ENCODE results near the gene GPR84. TPM values are rescaled to one million over a fixed set of nuclear protein-coding genes. Genes with fewer than 3 reads are reported as not detected.
A peak's percentile ranks its signal among the peaks of the same experiment; 100 is the strongest.

The GPR84 gene
- total RNA-seq, 4 donors from 2014 or later = 0.39 to 0.40 TPM; not detected in 2

GRCh38 chr12:54373649-54374561, 9.6 kb upstream of the GPR84 start:
- TF ChIP-seq CTCF (IDR thresholded peaks at IDR 0.05) (no peak), POLR2A (IDR thresholded peaks at IDR 0.05) (no peak)
- H3K9me3 ChIP-seq = no peaks in the 10 kb centered on the region
- peaks cover 27 to 77% of the 10 kb centered on the region in 2 donors for H3K4me1 ChIP-seq
- intact Hi-C loops (cut with DNase I) = no loop called here
- H3K4me3 ChIP-seq (replicated peaks in 1 of 3) = no peak overlapping the region
- no peaks in the 10 kb centered on the region for H3K27me3 ChIP-seq
- no peak for DNase-seq
- 89% methylated on average over 10 of the region's 10 CpGs for WGBS, 2 donors
- H3K36me3 ChIP-seq = peaks cover 8 to 18% of the 10 kb centered on the region in 2 donors
- peak overlapping the region in 2 of 3 donors; percentile 20 to 80 for H3K27ac ChIP-seq

- Histone ChIP-seq H3K9me3 (no peaks in the 10 kb centered on the region), H3K27ac (peak overlapping the region in 2 of 3 donors; percentile 24 to 47), H3K36me3 (peaks cover 8 to 18% of the 10 kb centered on the region in 2 donors), H3K4me3 (replicated peaks in 1 of 3) (no peak overlapping the region), H3K4me1 (peaks cover 25 to 70% of the 10 kb centered on the region in 2 donors), H3K27me3 (no peaks in the 10 kb centered on the region)
- 66 to 68% methylated on average over 8 of the region's 8 CpGs for WGBS, 2 donors
- no peak for TF ChIP-seq CTCF (IDR thresholded peaks at IDR 0.05)
- TF ChIP-seq POLR2A (IDR thresholded peaks at IDR 0.05) = no peak
- peak in 1 of 2 donors; percentile 41 for DNase-seq
- intact Hi-C loops (cut with DNase I) = no loop called here
Observed at GRCh38 chr12:54372113-54372806, 8.0 kb upstream of the GPR84 start.

GRCh38 chr12:54371328-54372112, 7.2 kb upstream of the GPR84 start:
- Histone ChIP-seq H3K4me1 (peaks cover 25 to 67% of the 10 kb centered on the region in 2 donors), H3K9me3 (no peaks in the 10 kb centered on the region), H3K4me3 (replicated peaks in 1 of 3) (no peak overlapping the region), H3K27me3 (no peaks in the 10 kb centered on the region), H3K27ac (peak overlapping the region in 2 of 3 donors; percentile 47 to 67), H3K36me3 (peaks cover 8 to 18% of the 10 kb centered on the region in 2 donors)
- intact Hi-C loops (cut with DNase I) = no loop called here
- TF ChIP-seq POLR2A (IDR thresholded peaks at IDR 0.05) (no peak), CTCF (IDR thresholded peaks at IDR 0.05) (no peak)
- peak; percentile 55 to 71 for DNase-seq
- 35 to 53% methylated on average over 5 of the region's 5 CpGs for WGBS, 2 donors

- H3K4me1 ChIP-seq = peaks cover 22 to 54% of the 10 kb centered on the region in 2 donors
- H3K27ac ChIP-seq = peak overlapping the region in 2 of 3 donors; percentile 63 to 67
- H3K9me3 ChIP-seq = no peaks in the 10 kb centered on the region
- 16 to 18% methylated on average over 9 to 37 of the region's 44 CpGs for WGBS, 2 donors
- peaks cover 8 to 18% of the 10 kb centered on the region in 2 donors for H3K36me3 ChIP-seq
- peak; percentile 82 to 86 for DNase-seq
- intact Hi-C loops (cut with DNase I) = no loop called here
- peak overlapping the region in 1 of 3 donors; percentile 15 for H3K4me3 ChIP-seq (replicated peaks in 1 of 3)
- TF ChIP-seq CTCF (IDR thresholded peaks at IDR 0.05) (peak; percentile 79 to 95 (median 88)), POLR2A (IDR thresholded peaks at IDR 0.05) (no peak)
- no peaks in the 10 kb centered on the region for H3K27me3 ChIP-seq
Observed at GRCh38 chr12:54370171-54370730, 6.0 kb upstream of the GPR84 start.

All from thyroid gland (tissue), 4 donors.